Fibroblast of skin of left biceps (primary cell): Measurements from ENCODE around the gene LRRC73.
"Not testable (repeated sequence)": the region's sequence is repeated elsewhere in the genome, so short reads cannot be mapped to it uniquely, and the experiment has no call there.

Experiments used
- DNase-seq, 2 experiments: peaks; one replicate each; pipeline ENCODE4 v3.0.0-alpha.2; 2013; ENCODE audit warnings: low read depth in 2 of 2

The LRRC73 gene

DNA sequence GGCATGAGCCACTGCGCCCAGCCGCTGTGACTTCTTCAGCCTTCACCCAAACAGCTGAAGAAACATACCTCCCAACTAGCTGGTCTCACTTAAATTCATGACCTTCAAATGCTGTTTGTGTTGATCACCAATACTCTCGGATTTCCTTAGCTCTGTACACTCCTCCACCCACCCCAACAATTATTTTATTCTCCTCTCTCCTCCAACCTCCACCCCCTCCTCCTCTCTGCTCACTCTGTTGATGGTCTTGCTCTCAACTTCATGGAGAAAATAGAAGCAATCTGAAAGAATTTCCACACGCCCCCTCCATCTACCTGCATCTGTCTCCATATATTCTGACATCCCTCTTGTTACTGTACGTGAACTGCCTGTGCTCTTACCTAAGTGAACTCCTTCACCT is 48.2 kb downstream of the LRRC73 start:
- DNase-seq = no peak

DNA sequence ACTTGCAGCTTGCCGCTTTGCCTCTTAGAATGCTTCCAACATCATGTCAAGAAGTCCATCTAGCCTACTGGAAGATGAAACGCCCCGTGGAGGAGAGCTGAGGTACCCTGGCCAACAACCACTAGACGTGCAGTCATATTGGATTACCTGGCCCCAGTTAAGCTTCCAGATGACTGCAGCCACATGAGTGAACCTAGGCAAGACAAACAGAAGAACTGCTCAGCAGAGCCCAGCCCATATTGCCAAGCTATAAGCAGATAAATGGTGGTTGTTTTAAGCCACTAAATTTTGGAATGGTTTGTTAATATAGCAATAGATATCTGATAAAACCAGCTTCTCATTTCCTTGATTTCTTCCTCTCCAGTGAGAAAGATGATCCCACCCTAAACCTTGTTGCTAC is 50.1 kb downstream of the LRRC73 start:
- no peak for DNase-seq

GRCh38 chr6:43459535-43459934 is 50.6 kb downstream of the LRRC73 start:
- DNase-seq = no peak

DNA sequence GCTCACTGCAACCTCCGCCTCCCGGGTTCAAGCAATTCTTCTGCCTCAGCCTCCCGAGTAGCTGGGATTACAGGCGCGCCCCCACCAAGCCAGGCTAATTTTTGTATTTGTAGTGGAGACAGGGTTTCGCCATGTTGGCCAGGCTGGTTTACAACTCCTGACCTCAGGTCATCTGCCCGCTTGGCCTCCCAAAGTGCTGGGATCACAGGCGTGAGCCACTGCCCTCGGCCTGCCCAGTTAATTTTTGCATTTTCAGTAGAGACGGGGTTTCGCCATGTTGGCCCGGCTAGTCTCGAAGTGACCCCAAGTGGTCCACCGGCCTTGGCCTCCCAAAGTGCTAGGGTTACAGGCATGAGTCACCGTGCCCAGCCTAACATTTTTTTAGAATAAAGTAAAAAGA is 52.0 kb downstream of the LRRC73 start:
- DNase-seq = not testable (repeated sequence)

GRCh38 chr6:43457643-43458042 is 52.5 kb downstream of the LRRC73 start:
- DNase-seq = no peak
